OCI-LY7 (cell line): ENCODE data around the gene ACAP1. TPM values are rescaled to one million over a fixed set of nuclear protein-coding genes. Genes with fewer than 3 reads are reported as not detected.

Experiments used
- BruUV-seq: library from RNA; stranded (reverse); fragments of 400-500 nt; replicated peaks from 2 replicates; lab custom pipeline; 2021; lab: Mats Ljungman, UMichigan
- CTCF ChIA-PET: fragments of 300-600 bp; sonication (Branson Sonifier 250); formaldehyde crosslinking; loops from one replicate; lab custom pipeline; 2022; ENCODE audit warnings: antibody characterized with exemption; ENCODE audit not compliant: unreplicated experiment; lab: Charles Lee
- POLR2A ChIA-PET: fragments of 300-600 bp; sonication (Branson Sonifier 250); formaldehyde crosslinking; loops from one replicate; lab custom pipeline; 2022; ENCODE audit warnings: antibody characterized with exemption; lab: Charles Lee
- DNase-seq: peaks from one replicate; pipeline ENCODE4 v3.0.0-alpha.2; 2015; ENCODE audit warnings: low spot score
- H2AFZ ChIP-seq: fragments of 200-600 bp; sonication (generic), shearing (Covaris generic); 2 replicates; pipeline ENCODE4 v1.6.1; 2014; ENCODE audit warnings: mild to moderate bottlenecking, antibody characterized with exemption, low read length, moderate library complexity
- H3K27ac ChIP-seq: fragments of 200-600 bp; sonication (generic); 2 replicates; pipeline ENCODE4 v1.5.1; 2014; ENCODE audit warnings: mixed run types, low read depth, mild to moderate bottlenecking, moderate library complexity, low read length, inconsistent platforms; ENCODE audit not compliant: poor library complexity, severe bottlenecking
- H3K36me3 ChIP-seq: fragments of 200-600 bp; sonication (generic); 2 replicates; pipeline ENCODE4 v1.6.1; 2014; ENCODE audit warnings: mild to moderate bottlenecking, antibody characterized with exemption, low read length, moderate library complexity, mixed read lengths; ENCODE audit not compliant: insufficient read depth
- H3K4me1 ChIP-seq: fragments of 200-600 bp; sonication (generic); 2 replicates; pipeline ENCODE4 v1.5.1; 2014; ENCODE audit warnings: mild to moderate bottlenecking, low read length; ENCODE audit not compliant: insufficient read depth, poor library complexity, severe bottlenecking
- H3K4me2 ChIP-seq: fragments of 200-600 bp; sonication (generic); 2 replicates; pipeline ENCODE4 v1.6.1; 2014; ENCODE audit warnings: mild to moderate bottlenecking, low read length
- H3K4me3 ChIP-seq: fragments of 200-600 bp; sonication (generic); 2 replicates; pipeline ENCODE4 v1.5.1; 2014; ENCODE audit warnings: mild to moderate bottlenecking, low read depth, low read length; ENCODE audit not compliant: poor library complexity, severe bottlenecking
- H3K79me2 ChIP-seq: fragments of 200-600 bp; sonication (generic); 2 replicates; pipeline ENCODE4 v1.6.1; 2016; ENCODE audit warnings: low read depth, mild to moderate bottlenecking, low read length, moderate library complexity, mixed read lengths; ENCODE audit not compliant: insufficient read depth
- H3K9me2 ChIP-seq: fragments of 200-600 bp; sonication (generic); 2 replicates; pipeline ENCODE4 v1.6.1; 2016; ENCODE audit warnings: mild to moderate bottlenecking, low read length, mixed read lengths; ENCODE audit not compliant: insufficient read depth
- H3K9me3 ChIP-seq: fragments of 200-600 bp; sonication (generic); 2 replicates; pipeline ENCODE4 v1.6.1; 2014; ENCODE audit warnings: mild to moderate bottlenecking, mixed run types, low read length, mixed read lengths
- H4K20me1 ChIP-seq: fragments of 200-600 bp; sonication (generic); 2 replicates; pipeline ENCODE4 v1.6.1; 2014; ENCODE audit warnings: mild to moderate bottlenecking, antibody characterized with exemption, low read length, moderate library complexity, mixed read lengths; ENCODE audit not compliant: insufficient read depth
- EZH2phosphoT487 ChIP-seq: fragments of 200-600 bp; sonication (generic); IDR thresholded peaks from 2 replicates; pipeline ENCODE4 v1.6.1; 2018; ENCODE audit warnings: low read depth, borderline replicate concordance, mild to moderate bottlenecking, mixed run types, antibody characterized with exemption, low read length, moderate library complexity, mixed read lengths
- intact Hi-C: fragments of 100-400 bp; cut with micrococcal nuclease; formaldehyde crosslinking; loops from one replicate; pipeline ENCODE4 v1.10.0; 2022; ENCODE audit not compliant: unreplicated experiment
- total RNA-seq, 2 experiments: library from RNA; depleted of rRNA in 1 of 2; stranded (reverse); fragments of >200 nt in 1 of 2; shearing (Covaris generic) in 1 of 2; gene quantifications; 2 replicates each; pipeline ENCODE4 v1.2.3, GENCODE V29; 2014 to 2022
- TF ChIP-seq, protein P1 (sequence below): fragments of 200-600 bp; sonication (generic); conservative IDR thresholded peaks from 2 replicates; pipeline ENCODE4 v1.5.1; 2014; ENCODE audit warnings: mild to moderate bottlenecking, antibody characterized with exemption, low read length, moderate library complexity, mixed read lengths

ACAP1 gene
- total RNA-seq, 2 experiments from 2014 or later = 117 to 259 TPM

DNA sequence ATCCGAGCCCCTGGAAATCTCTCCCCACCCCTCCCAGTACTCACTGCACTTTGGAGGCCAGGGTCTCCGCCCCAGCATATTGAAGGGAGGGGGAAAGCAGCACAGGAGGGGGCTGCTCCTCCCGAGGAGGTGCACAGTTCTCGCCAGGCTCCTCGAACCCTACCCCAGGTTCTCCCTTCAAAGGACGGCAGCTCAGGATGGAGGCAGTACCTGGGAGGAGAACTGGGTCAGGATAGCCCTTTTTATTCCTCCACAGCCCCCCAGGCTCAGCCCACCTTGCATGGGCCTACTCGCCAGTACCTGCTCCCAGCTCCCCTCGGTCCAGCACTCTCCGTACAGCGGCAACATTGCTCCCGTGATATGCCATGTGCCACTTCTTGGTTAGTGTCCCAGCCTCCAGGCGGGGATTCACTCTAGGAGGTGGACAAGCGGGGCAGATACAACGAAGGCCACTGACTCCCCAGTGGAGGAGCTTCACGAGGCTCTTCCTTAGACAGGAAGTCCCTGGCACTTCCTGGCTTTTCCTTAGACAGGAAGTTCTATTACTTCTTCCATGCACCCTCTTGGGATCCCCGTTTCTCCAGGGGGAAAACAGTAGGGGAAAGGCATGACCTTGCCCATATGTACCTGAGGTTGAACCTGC lies 19.0 kb upstream of the ACAP1 start:
- no peaks in the 10 kb centered on the region for H3K9me2 ChIP-seq
- no peaks in the 10 kb centered on the region for H3K9me3 ChIP-seq
- POLR2A ChIA-PET = no interaction called here
- no peak overlapping the region for H3K27ac ChIP-seq
- peaks cover 4% of the 10 kb centered on the region; the same call in 1 of the 2 replicates for H4K20me1 ChIP-seq
- DNase-seq = no peak
- H3K79me2 ChIP-seq = peaks cover 9% of the 10 kb centered on the region; the same call in 1 of the 2 replicates
- H2AFZ ChIP-seq = no peak overlapping the region
- TF ChIP-seq, protein P1, sequence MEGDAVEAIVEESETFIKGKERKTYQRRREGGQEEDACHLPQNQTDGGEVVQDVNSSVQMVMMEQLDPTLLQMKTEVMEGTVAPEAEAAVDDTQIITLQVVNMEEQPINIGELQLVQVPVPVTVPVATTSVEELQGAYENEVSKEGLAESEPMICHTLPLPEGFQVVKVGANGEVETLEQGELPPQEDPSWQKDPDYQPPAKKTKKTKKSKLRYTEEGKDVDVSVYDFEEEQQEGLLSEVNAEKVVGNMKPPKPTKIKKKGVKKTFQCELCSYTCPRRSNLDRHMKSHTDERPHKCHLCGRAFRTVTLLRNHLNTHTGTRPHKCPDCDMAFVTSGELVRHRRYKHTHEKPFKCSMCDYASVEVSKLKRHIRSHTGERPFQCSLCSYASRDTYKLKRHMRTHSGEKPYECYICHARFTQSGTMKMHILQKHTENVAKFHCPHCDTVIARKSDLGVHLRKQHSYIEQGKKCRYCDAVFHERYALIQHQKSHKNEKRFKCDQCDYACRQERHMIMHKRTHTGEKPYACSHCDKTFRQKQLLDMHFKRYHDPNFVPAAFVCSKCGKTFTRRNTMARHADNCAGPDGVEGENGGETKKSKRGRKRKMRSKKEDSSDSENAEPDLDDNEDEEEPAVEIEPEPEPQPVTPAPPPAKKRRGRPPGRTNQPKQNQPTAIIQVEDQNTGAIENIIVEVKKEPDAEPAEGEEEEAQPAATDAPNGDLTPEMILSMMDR = no peak
- TF ChIP-seq EZH2phosphoT487 = no peak
- no TSS peak for BruUV-seq
- no peak overlapping the region for H3K4me3 ChIP-seq
- H3K4me2 ChIP-seq = no peak overlapping the region
- intact Hi-C loops = loop anchor here (5.0 kb wide), 1 partner anchor 35 kb away; the partner anchor contains the start of gene KCTD11
- H3K4me1 ChIP-seq = peaks cover 29% of the 10 kb centered on the region
- CTCF ChIA-PET = no interaction called here
- peaks cover 84% of the 10 kb centered on the region for H3K36me3 ChIP-seq

DNA sequence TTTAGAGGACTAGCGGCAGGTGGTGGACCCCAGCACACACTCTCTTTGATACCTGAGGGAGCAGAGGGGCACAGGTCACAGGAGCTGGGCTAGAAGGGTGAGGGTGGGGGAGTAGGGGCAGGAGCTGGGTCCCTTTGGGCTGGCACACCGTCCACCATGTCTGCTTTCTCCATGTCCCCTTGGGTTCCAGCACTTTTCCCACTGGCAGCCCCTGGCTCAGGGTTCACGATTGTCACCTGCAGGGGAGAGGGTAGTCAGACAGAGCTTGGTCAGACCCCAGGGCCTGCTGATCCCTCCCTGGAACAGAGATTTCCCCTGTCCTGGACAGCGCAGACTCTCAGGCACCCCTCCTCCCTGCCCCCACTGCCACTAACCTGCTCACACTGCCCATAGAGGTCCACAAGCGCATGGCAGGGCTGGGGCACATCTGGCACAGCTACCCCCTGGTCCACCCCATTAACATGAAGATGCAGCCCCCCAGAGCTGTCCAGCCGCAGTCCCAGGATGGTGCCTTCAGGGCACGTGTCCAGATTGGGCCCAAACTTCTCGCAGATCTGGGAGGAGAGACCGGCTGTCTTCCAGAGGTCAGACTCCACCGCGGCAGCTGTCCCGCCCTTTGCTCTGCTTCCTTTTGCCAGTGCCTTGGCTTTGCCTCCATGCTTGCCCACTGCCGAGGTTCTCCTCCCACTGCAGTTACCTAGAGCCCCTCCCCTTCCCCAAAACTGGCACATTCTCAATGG lies 18.0 kb upstream of the ACAP1 start:
- TF ChIP-seq EZH2phosphoT487 = no peak
- TF ChIP-seq, protein P1 = no peak
- ChIA-PET CTCF (no interaction called here), POLR2A (no interaction called here)
- H3K79me2 ChIP-seq = peaks cover 9% of the 10 kb centered on the region; the same call in 1 of the 2 replicates
- peaks cover 84% of the 10 kb centered on the region for H3K36me3 ChIP-seq
- no peak overlapping the region for H2AFZ ChIP-seq
- H3K27ac ChIP-seq = no peak overlapping the region
- H3K4me3 ChIP-seq = no peak overlapping the region
- no peaks in the 10 kb centered on the region for H3K9me2 ChIP-seq
- H4K20me1 ChIP-seq = peaks cover 4% of the 10 kb centered on the region; the same call in 1 of the 2 replicates
- BruUV-seq = no TSS peak
- H3K4me1 ChIP-seq = peaks cover 19% of the 10 kb centered on the region
- H3K9me3 ChIP-seq = no peaks in the 10 kb centered on the region
- no peak for DNase-seq
- intact Hi-C loops = loop anchor here (5.0 kb wide), 1 partner anchor 34 kb away; the partner anchor contains the start of gene KCTD11
- H3K4me2 ChIP-seq = no peak overlapping the region
